Upper lobe of left lung (tissue), 4 donors: ENCODE measurements around the gene RABL6.

Experiments used
- CTCF ChIP-seq, 6 experiments: fragments of 450-650 bp in 4 of 6; fragments of 200-600 bp in 2 of 6; sonication (generic) in 2 of 6; IDR thresholded peaks; one replicate each; pipeline ENCODE4 v1.5.1; 2016 to 2019; ENCODE audit warnings: antibody characterized with exemption in 6 of 6
- POLR2A ChIP-seq, 4 donors: fragments of 450-650 bp; IDR thresholded peaks; one replicate each; pipeline ENCODE4 v1.5.1; 2016 to 2017; ENCODE audit warnings: antibody characterized with exemption in 4 of 4, mild to moderate bottlenecking in 2 of 4

- TF ChIP-seq POLR2A (IDR thresholded peaks at IDR 0.05) (no peak), CTCF (IDR thresholded peaks at IDR 0.05) (no peak)
Measured at GRCh38 chr9:136881691-136882108, 74.0 kb downstream of the RABL6 start.
